ENCODE data around the gene TRIM46.
A peak's percentile ranks its signal among the peaks of the same experiment; 100 is the strongest.
"Not testable (repeated sequence)": the region's sequence is repeated elsewhere in the genome, so short reads cannot be mapped to it uniquely, and the experiment has no call there.

The TRIM46 gene

DNA sequence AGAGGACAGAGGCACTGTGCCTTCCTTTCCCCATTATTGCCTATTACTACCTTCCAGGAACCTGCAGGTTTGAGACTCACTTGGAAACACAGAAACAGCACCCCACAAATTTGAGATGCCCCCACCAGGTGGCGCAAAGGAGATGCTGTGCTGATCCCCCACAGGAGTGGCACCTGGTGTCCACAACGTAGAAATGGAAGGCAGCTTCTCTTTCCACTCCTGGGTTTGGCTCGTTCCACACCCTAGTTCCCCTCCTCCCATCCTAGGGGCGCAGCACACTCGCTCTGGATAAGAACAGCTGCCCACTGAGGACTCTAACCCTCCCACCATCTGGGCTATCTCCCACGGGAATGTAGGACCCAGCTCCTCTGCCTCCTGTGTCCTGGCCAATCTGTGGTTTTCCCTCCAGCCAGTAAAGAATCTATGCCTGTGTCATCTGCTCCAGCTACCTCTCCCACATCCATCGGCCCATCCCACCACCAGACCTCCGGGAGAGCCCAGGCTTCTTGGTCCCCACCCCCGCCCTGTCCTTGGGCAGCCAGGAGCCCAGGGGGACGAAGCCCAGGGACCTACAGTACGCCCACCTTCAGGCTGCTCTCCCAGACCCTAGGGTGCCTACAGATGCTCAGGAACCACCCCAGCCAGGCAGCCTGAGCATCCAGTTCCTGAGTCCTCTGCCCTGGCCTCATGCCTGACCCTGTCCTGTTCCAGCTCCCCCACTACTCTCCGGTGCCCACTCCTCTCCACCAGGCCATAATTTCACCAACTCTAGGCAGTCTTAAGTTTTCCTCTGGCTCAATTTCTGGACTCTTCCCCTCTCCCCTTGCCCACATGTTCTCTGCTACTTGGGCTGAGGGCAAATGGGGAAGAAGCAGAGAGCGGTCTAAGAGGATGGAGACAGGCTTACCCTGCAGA lies 33.5 kb downstream of the TRIM46 start:
- peak; percentile 94 for DNase-seq

DNA sequence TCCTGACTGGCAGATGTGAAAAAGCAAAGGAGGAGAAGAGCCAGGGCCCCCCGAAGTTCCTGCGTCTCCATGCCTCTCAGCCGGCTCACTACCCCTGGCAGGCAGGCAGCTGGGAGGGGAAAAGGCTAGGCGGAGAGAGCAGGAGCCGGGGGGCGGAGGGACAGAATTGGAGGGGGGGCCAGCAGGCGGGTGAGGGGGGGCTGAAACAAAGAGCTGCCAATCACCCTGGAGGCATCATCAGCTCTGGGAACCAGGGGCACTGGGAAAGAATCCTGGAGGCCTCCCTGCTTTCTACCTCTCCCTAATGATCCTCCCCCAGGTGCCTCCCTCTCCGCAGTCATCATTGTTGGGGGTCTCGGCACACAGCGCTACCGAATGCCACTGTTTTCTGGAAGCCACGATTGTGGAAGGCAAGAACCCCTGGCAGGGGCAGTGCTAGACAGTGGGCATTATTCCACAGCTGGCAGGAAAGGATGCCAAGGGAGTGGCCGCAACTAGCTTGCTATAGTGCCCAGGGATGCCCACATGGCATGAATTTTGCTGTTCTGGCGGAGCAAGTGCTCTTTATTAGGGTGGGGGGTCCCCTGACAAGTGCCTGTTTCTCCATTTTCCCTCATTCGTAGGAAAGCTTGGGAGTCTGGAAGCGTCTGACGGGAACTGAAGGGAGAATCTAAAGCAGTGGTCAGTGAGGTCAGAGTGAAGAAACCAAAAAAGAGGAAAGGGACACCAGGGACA lies 34.3 kb downstream of the TRIM46 start, which contains the start of gene THBS3:
Gene THBS3 (minus strand): TSS at position 92 of the 735 bp plus-strand sequence. CDS start 21 bp downstream, at position 71.
- peak; percentile 37 for DNase-seq

DNA sequence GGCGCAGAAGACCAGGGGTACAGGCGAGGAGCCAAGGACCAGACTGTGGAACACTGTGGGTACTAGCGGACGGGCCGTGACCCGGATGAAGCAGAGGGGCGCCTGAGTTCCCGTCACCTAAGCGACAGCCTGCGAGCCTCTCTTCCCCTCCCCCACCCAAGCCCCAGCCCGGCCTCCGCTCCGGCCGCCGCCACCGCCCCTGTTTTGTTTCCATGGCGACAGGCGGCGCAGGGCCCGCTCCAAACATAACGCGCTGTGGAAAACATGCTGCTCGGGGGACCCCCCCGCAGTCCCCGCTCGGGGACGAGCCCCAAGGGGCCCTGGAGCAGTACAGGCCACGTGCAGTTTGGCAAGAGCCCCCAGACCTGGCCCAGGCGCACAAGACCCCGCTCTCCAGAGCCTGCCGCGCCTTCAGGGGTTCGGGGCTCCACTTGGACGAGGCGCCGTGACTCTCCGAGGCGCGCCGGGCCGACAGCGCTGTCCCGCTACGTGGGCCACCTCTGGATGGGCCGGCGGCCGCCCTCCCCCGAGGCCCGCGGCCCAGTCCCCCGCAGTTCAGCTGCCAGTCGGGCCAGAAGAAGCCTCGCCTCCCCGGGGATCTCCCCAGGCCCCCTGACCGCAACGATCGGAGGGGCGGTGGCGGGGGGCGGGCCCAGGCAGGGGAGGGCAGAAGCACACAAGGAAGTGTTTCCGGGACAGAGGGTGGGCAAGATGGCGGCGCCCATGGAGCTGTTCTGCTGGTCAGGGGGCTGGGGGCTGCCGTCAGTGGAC lies 35.1 kb downstream of the TRIM46 start, which contains the start of gene MTX1:
Gene MTX1 (plus strand): TSS at position 155 of the 771 bp plus-strand sequence. CDS start 110 bp downstream, at position 265.
- DNase-seq = peak; percentile 95

DNA sequence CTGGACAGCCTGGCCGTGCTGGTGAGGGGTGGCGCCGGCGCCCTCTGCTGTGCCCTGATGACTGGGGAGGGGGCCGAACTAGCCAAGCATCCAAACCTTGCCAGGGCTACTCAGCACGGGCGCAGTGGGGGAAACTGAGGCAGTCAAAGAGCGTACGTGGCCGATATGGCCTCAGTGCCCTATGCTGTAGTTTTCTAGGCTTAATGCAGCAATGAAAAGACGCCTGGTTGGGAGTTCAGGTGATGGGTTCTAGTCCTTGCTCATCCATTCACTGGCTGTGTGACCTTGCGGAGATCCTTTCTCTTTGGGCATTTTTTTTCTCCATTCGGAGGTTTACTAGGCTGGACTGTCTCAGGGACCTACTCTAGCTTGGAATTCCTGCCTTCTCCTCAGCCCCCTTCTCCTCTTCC lies 35.7 kb downstream of the TRIM46 start:
- DNase-seq = no peak

DNA sequence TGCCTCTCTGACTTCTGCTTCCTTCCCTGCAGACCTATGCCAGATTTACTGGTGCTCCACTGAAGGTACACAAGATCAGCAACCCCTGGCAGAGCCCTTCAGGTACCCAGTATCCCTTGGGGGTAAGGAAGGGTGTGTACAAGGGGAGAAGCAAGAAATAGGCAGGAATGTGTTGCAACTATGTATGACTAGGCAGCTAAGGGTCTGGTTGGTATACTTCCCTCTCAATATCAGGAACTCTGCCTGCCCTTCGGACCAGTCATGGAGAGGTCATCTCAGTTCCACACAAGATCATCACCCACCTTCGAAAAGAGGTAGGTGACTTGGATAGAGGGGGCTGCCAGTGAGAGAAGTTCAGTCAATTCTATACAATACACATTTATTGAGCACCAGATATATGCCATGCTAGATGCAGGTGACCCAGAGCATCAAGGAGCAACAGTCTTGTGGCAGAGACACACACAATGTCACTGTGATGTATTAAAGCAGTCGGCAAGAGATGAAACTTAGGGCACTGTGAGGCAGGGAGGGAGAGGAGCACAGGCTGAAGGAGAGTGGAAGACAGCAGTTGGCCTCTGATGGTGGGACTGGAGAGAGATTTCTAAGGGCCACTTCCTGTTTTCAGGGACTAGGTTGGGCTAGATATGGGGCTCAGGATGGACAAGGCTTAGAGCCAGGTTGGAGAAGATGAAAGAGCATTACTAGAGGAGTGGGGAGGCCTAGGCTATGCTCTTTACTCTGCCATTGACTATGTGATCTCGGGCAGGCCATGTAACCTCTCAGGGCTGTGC lies 36.9 kb downstream of the TRIM46 start:
- DNase-seq = no peak

- DNase-seq = not testable (repeated sequence)
These were observed 37.9 kb downstream of the TRIM46 start for GRCh38 chr1:155211381-155212050.

- not testable (repeated sequence) for DNase-seq
These were observed 38.4 kb downstream of the TRIM46 start for GRCh38 chr1:155212051-155212440.

DNA sequence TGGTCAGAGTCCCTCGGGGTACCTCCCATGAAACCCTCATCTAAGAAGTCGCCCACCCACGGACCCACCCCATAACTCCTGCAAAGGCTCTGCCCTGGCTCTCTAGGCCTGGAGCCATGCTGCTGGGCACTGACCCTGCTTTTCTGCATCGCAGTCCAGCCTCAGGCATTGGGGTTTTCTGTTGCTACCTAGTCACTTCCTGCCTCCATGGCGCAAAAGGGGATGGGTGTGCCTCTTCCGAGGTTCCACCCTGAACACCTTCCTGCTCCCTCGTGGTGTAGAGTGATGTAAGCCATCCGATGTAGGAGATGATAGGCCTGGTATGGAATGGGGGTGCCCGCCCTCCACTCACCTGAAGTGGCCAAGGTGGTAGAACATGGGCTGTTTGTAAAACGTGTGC lies 41.1 kb downstream of the TRIM46 start:
- DNase-seq = not testable (repeated sequence)

DNA sequence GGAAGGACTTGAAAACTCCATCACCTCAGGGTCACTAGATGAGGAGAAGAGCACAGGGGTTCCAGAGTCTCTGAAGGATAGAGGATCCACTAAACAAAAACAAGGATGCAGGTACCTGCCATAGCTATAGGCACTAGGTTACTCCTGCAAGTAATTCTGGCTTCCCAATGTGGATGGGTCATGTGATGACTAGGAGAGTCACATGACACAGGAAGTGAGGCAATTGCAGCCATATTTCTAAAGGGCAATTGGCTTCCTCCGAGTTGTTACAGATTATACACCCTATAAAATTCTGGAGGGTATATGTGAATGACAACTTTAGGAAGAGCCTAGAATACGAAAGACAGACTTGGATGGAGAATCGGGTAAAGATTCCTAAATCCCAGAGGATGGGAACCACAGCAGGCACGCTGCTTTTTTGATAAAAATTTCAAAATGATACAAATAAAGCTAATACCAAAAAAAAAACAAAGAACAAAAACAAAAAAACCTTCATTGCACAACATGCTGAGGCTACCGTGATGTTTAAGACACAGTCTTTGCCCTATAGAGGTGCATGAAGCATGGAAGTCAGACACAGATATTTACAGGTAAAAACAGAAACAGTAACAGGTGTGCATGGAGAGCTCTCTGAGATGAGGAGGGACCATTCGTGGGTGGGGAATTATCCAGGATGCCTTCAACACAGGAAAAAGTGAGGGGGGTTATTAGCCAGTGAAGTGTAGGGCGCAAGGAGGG lies 45.4 kb downstream of the TRIM46 start:
- DNase-seq = peak; percentile 80

GRCh38 chr1:155219592-155220031 lies 46.0 kb downstream of the TRIM46 start:
- peak; percentile 75 for DNase-seq

DNA sequence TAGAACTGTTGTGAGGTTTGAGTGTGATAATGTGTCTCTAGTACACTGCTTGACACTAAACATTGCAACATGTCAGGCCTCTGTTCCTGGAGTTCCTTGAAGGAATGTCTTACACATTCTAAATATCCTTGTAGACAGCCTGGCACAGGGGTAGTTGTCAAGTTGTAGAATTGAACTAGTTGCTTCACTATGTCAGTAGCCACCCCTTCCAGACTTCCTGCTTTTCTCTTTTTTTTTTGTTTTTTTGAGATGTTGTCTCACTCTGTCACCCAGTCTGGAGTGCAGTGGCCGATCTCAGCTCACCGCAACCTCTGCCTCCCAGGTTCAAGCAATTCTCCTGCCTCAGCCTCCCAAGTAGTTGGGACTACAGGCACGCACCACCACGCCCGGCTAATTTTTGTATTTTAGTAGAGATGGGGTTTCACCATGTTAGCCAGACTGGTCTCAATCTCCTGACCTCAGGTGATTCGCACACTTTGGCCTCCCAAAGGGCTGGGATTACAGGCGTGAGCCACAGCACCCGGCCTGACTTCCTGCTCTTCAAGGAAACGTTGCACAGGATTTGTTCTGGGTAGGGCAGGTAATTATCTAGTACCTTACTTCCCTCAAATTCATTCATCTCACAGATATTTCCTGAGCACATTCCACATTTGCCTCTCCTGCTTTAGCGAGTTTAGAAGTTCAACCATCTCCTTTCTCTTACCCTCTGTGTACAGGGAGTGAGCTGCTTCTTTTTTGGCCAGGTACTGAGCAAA lies 46.7 kb downstream of the TRIM46 start:
- DNase-seq = not testable (repeated sequence)

DNA sequence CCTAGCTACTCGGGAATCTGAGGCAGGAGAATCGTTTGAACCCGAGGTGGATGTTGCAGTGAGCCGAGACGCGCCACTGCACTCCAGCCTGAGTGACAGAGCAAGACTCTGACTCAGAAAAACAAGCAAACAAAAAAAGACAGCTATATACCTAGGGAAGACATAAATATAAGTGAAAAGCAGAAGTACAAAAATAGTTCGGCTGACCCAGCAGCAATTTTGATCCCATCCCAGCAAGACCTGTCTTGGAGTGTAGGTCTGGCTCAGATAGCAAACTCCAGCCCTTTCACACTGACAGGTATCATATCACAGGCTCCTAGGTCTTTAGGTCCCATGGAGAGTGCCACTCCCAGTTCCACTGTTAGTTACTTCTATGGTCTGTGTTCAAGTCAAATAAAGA lies 49.4 kb downstream of the TRIM46 start:
- DNase-seq = no peak

DNA sequence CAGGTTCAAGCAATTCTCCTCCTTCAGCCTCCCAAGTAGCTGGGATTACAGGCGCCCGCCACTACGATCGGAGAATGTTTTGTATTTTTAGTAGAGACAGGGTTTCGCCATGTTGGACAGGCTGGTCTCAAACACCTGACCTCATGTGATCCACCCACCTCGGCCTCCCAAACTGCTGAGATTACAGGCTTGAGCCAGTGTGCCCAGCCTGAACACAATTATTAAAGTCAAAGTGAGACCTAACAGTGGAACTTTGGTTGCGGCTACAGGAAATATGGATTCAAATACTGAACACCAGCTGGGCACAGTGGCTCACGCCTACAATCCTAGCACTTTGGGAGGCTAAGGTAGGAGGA lies 51.7 kb downstream of the TRIM46 start:
- not testable (repeated sequence) for DNase-seq

GRCh38 chr1:155226188-155226909 lies 52.7 kb downstream of the TRIM46 start:
- peak; percentile 96 for DNase-seq

DNA sequence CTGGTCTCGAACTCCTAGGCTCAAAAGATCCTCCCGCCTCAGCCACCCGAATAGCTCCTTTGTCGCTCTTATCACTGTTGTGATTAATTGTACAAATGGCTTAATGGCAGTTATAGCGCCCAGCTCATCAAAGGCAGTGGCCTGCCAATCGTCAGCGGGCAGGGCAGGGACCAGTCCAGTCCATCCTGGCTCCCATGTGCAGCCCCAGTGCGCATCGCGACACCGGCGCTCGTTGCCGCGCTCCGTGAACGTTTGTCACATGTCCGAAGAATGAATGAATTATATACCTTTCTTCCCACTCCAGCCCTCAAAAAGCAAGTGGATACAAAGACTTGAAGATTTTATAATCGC lies 53.2 kb downstream of the TRIM46 start:
- peak; percentile 85 for DNase-seq

GRCh38 chr1:155227261-155228095 lies 53.8 kb downstream of the TRIM46 start:
- DNase-seq = peak; percentile 100

- no peak for DNase-seq
These were observed 54.4 kb downstream of the TRIM46 start for GRCh38 chr1:155228096-155228427.

DNA sequence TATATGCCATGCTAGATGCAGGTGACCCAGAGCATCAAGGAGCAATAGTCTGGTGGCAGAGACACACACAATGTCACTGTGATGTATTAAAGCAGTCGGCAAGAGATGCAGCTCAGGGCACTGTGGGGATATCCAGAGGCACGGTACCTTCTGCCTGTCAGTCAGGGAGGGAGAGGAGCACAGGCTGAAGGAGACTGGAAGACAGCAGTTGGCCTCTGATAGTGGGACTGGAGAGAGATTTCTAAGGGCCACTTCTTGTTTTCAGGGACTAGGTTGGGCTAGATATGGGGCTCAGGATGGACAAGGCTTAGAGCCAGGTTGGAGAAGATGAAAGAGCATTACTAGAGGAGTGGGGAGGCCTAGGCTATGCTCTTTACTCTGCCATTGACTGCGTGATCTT lies 57.7 kb downstream of the TRIM46 start:
- not testable (repeated sequence) for DNase-seq
